ENCODE data around the gene CGGBP1. TPM values are rescaled to one million over a fixed set of nuclear protein-coding genes. Genes with fewer than 3 reads are reported as not detected.

Gene CGGBP1
- total RNA-seq, 4 donors from 2014 or later: 34.1 to 59.5 (median 42.6) TPM

DNA sequence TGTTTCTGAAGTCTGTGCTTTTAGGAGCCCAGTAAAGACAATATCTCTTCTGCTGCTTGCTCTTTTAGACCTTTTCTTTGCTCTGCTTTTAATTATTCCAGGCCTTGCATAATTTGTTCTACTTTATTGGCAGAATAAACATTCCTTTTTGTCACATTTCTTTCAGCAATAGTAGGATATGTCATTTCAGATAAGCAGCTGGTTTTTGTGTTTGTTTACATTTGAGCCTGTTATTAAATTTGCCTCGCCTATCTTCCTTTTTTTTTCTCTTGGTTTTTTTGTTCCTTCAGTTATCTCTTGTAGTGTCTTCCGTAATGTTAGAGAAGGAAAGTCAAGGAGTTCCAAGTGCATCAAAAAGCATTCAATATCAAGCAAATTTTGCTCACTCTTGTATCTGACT is 16.7 kb upstream of the CGGBP1 start:
- TF ChIP-seq POLR2AphosphoS5 (IDR thresholded peaks at IDR 0.05): no peak
- TF ChIP-seq EP300 (IDR thresholded peaks at IDR 0.05): no peak
- TF ChIP-seq POLR2A (IDR thresholded peaks at IDR 0.05): no peak
- TF ChIP-seq, protein P1, sequence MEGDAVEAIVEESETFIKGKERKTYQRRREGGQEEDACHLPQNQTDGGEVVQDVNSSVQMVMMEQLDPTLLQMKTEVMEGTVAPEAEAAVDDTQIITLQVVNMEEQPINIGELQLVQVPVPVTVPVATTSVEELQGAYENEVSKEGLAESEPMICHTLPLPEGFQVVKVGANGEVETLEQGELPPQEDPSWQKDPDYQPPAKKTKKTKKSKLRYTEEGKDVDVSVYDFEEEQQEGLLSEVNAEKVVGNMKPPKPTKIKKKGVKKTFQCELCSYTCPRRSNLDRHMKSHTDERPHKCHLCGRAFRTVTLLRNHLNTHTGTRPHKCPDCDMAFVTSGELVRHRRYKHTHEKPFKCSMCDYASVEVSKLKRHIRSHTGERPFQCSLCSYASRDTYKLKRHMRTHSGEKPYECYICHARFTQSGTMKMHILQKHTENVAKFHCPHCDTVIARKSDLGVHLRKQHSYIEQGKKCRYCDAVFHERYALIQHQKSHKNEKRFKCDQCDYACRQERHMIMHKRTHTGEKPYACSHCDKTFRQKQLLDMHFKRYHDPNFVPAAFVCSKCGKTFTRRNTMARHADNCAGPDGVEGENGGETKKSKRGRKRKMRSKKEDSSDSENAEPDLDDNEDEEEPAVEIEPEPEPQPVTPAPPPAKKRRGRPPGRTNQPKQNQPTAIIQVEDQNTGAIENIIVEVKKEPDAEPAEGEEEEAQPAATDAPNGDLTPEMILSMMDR (IDR thresholded peaks at IDR 0.05): no peak
- H3K27ac ChIP-seq: no peak overlapping the region

DNA sequence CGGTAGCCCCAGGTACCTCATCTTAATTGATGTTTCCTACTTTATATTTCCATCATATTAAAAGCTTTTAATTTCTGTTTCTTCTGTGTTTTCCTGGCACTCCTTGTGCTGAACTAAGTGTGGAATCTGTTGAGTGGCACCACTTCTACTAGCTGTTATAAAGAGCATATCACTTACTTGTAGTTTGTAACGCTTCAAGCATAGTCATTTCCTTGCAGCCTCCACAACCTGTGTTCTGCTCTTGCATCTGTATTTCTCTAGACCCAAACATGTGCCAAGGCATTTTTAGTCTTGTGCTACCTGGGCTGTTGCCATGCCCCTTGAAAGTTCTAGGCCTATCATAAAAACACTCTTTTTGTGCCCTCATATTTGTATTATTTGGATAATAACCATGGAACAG is 16.3 kb upstream of the CGGBP1 start:
- H3K27me3 ChIP-seq: no peaks in the 10 kb centered on the region
- TF ChIP-seq POLR2A (IDR thresholded peaks at IDR 0.05) (no peak), POLR2AphosphoS5 (IDR thresholded peaks at IDR 0.05) (no peak), EP300 (IDR thresholded peaks at IDR 0.05) (no peak)
- TF ChIP-seq, protein P1 (IDR thresholded peaks at IDR 0.05): no peak
- H3K36me3 ChIP-seq: no peaks in the 10 kb centered on the region
- peaks cover 19% of the 10 kb centered on the region for H3K4me1 ChIP-seq
- H3K9me3 ChIP-seq: no peaks in the 10 kb centered on the region
- no peak for DNase-seq (ENCODE audit: low spot score in 2 of 2)
- H3K4me3 ChIP-seq: no peak overlapping the region
- WGBS: 64% methylated on average over 2 of the region's 2 CpGs
- H3K27ac ChIP-seq: no peak overlapping the region

More for the DNA sequence above, 16.7 kb upstream of the CGGBP1 start:
- H3K9me3 ChIP-seq: no peaks in the 10 kb centered on the region
- H3K4me1 ChIP-seq: peaks cover 20% of the 10 kb centered on the region
- WGBS: 45% methylated on average over 2 of the region's 2 CpGs
- no peaks in the 10 kb centered on the region for H3K27me3 ChIP-seq
- H3K36me3 ChIP-seq: no peaks in the 10 kb centered on the region
- no peak for DNase-seq (ENCODE audit: low spot score in 2 of 2)
- H3K4me3 ChIP-seq: no peak overlapping the region

DNA sequence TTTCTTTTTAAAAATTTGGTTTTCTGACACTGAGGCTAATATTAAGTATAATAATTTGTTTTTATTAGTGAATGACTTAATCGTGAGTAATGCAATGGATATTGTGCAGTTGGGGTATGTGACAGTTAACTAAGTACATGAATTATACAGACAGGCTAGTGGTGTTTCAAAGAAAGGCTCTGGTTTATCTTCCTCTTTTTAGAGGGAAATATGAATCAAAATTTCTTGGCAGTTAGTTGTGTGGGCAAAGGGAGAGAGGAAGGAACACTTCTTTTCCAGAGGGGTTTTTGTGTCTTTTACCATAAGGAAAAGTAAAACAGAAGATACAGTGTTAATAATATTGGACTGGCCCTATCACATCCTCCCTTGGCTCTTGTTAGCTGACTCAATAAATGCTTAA is 2.9 kb upstream of the CGGBP1 start:
- Histone ChIP-seq H3K27me3 (no peaks in the 10 kb centered on the region), H3K27ac (no peak overlapping the region), H3K36me3 (no peaks in the 10 kb centered on the region), H3K4me1 (peaks cover 39% of the 10 kb centered on the region), H3K4me3 (no peak overlapping the region), H3K9me3 (no peaks in the 10 kb centered on the region)
- no peak for TF ChIP-seq POLR2A (IDR thresholded peaks at IDR 0.05)
- no peak for TF ChIP-seq EP300 (IDR thresholded peaks at IDR 0.05)
- TF ChIP-seq, protein P1 (IDR thresholded peaks at IDR 0.05): no peak
- no peak for TF ChIP-seq POLR2AphosphoS5 (IDR thresholded peaks at IDR 0.05)
- DNase-seq (ENCODE audit: low spot score in 2 of 2): no peak
- 32% methylated on average over 1 of the region's 1 CpG for WGBS

DNA sequence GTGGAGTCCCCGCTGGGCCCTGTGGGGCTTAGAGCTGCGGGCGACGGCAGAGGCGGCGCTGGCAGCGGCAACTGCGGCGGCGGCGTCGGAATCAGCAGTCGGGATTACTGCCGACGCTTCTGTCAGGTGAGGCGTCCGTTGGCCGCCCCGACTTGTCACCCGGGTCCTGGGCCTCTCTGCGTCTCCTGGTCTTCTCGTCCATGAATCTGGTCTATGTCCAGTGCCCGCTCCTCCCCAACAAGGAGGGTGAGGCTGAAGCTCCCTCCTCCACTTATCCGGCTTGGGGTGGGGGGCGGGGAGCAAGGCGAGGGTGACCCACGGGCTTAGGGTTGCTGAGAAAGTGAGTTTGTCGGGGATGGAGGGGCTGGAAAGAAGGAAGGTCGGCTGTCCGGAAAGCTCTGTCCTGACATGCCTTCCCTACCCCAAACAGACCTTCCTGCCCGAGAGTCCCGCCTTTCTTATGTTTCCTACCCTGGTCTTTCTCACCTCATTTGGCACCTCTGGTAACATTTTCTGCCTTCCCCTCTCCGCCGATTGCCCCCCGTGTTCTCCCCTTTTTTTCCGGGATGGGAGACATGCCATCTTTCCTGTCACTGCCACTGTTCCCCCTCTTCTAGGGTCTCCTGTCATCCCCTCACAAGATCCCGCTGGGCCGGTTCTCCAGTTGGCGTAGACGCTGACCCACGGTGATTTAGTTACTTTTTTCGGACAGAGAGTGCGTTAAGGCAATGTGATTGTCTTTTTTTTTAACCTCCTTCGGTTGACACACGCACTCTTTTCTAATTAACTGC is 770 bp upstream of the CGGBP1 start:
- no peak for TF ChIP-seq POLR2A (IDR thresholded peaks at IDR 0.05)
- TF ChIP-seq, protein P1 (IDR thresholded peaks at IDR 0.05): no peak
- TF ChIP-seq EP300 (IDR thresholded peaks at IDR 0.05): no peak
- no peak for TF ChIP-seq POLR2AphosphoS5 (IDR thresholded peaks at IDR 0.05)
- Histone ChIP-seq H3K27me3 (no peaks in the 10 kb centered on the region), H3K4me3 (peak overlapping the region; percentile 87), H3K27ac (peak overlapping the region; percentile 92), H3K36me3 (peaks cover 12% of the 10 kb centered on the region), H3K9me3 (no peaks in the 10 kb centered on the region), H3K4me1 (peaks cover 44% of the 10 kb centered on the region)
- WGBS: under 1% methylated on average over 38 of the region's 45 CpGs
- DNase-seq (ENCODE audit: low spot score in 2 of 2): peak in 1 of 2 donors; percentile 78

DNA sequence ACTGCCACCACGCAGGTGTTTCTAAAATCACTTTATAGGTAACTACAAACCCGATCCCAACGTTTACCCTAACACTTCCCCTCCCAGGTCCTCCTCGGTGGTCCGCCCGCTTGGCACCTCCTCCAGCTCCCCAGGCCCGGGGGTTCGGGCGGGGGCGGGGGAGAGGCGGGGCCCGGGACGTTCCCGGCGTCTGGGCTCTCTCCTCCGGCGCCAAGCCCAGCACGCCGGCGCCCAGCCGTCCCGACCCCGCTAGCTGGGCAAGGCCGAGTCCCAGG is 562 bp downstream of the CGGBP1 start:
- Histone ChIP-seq H3K9me3 (no peaks in the 10 kb centered on the region), H3K27me3 (no peaks in the 10 kb centered on the region), H3K36me3 (peaks cover 17% of the 10 kb centered on the region), H3K4me1 (peaks cover 40% of the 10 kb centered on the region), H3K27ac (peak overlapping the region; percentile 92), H3K4me3 (peak overlapping the region; percentile 87)
- WGBS: 0% methylated on average over 6 of the region's 24 CpGs
- no peak for TF ChIP-seq POLR2AphosphoS5 (IDR thresholded peaks at IDR 0.05)
- no peak for DNase-seq (ENCODE audit: low spot score in 2 of 2)
